GM19397 (cell line): ENCODE data around the gene C1R.

Source experiments
- ATAC-seq: cut with Tn5 transposase; IDR thresholded peaks from one replicate; pipeline ENCODE4 v1.9.1; 2021; ENCODE audit warnings: mild to moderate bottlenecking, moderate library complexity; ENCODE audit not compliant: unreplicated experiment

Gene C1R

GRCh38 chr12:7092229-7092985 is at the start of gene C1R:
TSS of gene C1R (minus strand) at chr12:7092445. CDS start at chr12:7092388, 57 bp downstream.
- no peak for ATAC-seq

GRCh38 chr12:7141351-7142005 is 49.2 kb upstream of the C1R start:
- no peak for ATAC-seq

GRCh38 chr12:7139200-7139599 is 47.0 kb upstream of the C1R start:
- no peak for ATAC-seq

- no peak for ATAC-seq
Observed at GRCh38 chr12:7137908-7138307, 45.7 kb upstream of the C1R start.

DNA sequence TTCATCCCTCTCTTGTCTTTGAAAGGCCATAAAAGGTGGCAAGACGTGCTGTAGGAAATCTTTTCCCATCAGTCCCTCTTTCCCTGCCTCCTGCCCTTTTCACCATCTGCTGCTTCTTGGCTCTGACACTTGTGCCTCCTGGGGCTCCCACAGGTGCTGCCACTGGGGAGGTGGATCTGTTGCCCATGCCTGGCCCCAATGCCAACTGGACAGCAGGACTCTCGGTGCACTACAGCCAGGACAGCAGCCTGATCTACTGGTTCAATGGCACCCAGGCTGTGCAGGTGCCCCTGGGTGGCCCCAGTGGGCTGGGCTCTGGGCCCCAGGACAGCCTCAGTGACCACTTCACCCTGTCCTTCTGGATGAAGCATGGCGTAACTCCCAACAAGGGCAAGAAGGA is 44.4 kb upstream of the C1R start:
- ATAC-seq = no peak

- ATAC-seq = no peak
Observed at GRCh38 chr12:7136071-7136470, 43.8 kb upstream of the C1R start.

- ATAC-seq = no peak
Observed at GRCh38 chr12:7134396-7135166, 42.3 kb upstream of the C1R start.

GRCh38 chr12:7131502-7131866 is 39.2 kb upstream of the C1R start:
- no peak for ATAC-seq

- ATAC-seq = no peak
Observed at GRCh38 chr12:7130701-7131501, 38.7 kb upstream of the C1R start.

- no peak for ATAC-seq
Observed at GRCh38 chr12:7129872-7130691, 37.8 kb upstream of the C1R start, which contains the start of gene CLSTN3. TSS of gene CLSTN3 (plus strand) at chr12:7130371. CDS start at chr12:7130649, 278 bp downstream.

DNA sequence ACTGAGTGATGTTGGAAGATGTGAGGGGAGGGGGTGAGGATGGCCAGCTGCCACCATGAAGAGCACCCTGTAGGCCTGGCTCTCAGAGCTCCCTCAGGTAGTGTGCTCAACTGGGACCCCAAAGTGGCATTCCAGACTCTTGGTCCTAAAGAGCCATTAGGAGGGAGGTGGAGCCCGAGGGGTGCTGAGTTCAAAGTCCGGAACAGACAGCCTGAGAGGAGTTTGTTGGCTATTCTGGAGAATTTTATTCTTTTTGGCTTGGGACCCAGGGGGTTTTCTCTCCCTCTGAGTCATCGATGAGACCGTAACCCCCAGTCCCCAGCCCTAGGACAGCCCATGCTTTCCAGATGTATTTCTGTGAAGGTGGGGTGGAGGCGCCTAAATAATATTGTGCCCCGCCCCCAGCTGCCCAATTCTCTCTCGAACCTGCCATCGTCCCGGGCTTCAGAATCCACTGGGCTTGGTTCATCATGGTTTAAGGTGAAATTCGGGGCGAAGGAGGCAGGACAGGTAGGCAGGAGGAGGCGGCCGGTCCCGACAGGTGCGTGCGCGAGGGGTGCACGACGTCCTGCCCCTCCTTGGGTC is 37.1 kb upstream of the C1R start:
- no peak for ATAC-seq

DNA sequence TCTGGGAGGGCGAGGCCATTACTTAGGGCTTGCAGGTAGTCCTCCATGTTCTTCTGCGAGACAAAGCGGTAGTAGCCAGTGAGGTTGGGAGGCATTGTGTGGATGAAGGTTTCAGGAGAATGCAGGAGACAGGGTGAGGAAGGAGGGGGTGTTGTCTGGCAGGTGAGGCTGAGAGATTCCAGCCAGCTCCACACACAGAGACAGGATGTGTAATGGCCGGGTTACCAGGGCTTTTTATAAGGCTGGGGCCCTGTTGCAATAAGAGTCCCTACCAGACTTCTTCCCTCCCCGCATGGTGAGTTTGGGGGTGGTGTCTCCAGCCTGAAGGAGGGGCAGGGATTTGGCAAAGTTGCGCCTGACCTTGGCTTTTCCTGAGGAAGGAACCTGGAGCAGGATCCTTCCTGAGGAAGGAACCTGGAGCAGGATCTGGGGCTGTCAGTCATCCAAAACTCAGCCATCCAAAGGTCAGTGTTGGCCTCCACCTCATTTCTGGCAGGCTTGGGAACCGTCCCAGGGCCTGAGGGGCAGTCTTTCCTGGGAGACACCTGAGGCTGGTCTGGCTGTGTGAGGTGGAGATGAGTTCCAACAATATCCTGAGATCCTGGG is 36.5 kb upstream of the C1R start, which contains the start of gene RBP5:
RBP5 (minus strand) TSS at position 209 of the 606 bp plus-strand sequence; CDS start at position 95, 114 bp downstream.
- no peak for ATAC-seq

DNA sequence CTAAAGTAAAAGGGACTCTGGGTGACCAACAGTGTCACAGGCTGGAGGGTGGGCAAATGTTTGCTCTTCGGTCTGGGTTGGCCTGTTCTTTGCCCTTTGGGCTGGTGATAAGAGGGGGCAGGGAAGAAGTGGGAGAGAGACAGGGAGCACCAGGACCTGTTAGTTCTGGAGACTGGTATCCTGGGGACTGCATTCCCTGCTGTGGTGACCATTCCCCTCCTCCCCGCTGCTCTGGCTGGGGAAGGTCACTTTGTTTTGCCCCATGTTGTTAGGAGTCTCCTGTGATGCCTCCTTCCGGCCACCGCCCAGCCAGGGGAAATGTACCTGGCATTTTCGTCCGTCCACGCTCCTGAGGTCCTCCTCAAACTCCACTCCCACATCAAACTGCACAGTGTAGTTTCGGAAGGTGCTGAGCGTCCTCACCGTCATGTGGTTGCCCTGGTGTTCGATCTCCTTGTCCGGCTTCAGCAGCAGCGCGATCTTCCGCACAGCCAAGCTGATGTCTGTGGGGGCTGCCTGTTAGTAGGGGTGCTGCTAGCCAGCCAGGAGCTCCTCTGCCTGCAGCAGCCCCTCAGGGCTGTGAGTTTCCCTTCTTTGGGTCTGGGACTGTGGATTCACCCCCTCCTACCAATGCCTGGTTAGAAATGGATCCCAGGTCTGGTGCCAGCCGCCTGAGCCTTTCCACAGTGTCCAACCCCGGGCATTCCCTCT is 35.8 kb upstream of the C1R start:
- ATAC-seq = no peak

DNA sequence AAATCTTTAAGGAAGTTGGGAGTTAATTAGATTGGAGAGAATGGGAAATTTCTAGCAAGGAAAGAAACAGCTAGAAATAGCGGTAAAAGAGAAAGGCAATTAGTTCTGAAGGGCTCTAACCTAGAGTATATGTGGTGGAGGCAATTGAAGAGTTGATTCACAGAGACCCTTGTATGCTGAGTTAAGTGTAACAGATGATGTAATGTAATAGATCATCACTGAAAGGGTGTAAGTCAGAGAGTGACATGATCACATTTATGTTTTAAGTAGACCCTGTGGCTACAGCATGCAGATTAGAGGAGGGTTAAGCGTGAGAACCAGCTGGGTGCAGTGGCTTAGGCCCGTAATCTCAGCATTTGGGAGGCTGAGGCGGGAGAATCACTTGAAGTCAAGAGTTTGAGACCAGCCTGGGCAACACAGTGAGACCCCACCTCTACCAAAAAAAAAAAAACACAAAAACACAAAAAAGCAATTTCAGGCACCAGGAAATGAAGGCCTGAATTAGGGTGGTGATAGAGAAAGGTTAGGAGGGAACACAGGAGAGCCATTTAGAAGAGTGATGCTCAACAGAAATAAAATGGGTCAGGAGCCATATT is 33.5 kb upstream of the C1R start:
- no peak for ATAC-seq

- ATAC-seq = no peak
Observed at GRCh38 chr12:7123806-7124522, 31.7 kb upstream of the C1R start.

- no peak for ATAC-seq
Observed at GRCh38 chr12:7122811-7123769, 30.8 kb upstream of the C1R start.
